NOMO-1 treated with DMSO at 0.1 percent for 48 hours (cell line): ENCODE measurements around the gene ZNF83.
A peak's percentile ranks its signal among the peaks of the same experiment; 100 is the strongest.
"Not testable (repeated sequence)": the region's sequence is repeated elsewhere in the genome, so short reads cannot be mapped to it uniquely, and the experiment has no call there.

Source experiments
- DNase-seq: peaks from one replicate; lab custom pipeline; 2025; ENCODE audit not compliant: unreplicated experiment; lab: John Stamatoyannopoulos, UW

The ZNF83 gene

GRCh38 chr19:52637718-52638585, at the start of gene ZNF83:
Gene ZNF83 (minus strand): TSS chr19:52638355.
- peak; percentile 78 for DNase-seq

GRCh38 chr19:52687684-52688083, 49.5 kb upstream of the ZNF83 start:
- DNase-seq: no peak

- DNase-seq: no peak
Measured at GRCh38 chr19:52685811-52686210, 47.7 kb upstream of the ZNF83 start.

- DNase-seq: not testable (repeated sequence)
Measured at GRCh38 chr19:52681216-52681615, 43.1 kb upstream of the ZNF83 start.

GRCh38 chr19:52679598-52679997, 41.4 kb upstream of the ZNF83 start:
- DNase-seq: no peak

GRCh38 chr19:52675239-52675638, 37.1 kb upstream of the ZNF83 start:
- DNase-seq: not testable (repeated sequence)

GRCh38 chr19:52673014-52673413, 34.9 kb upstream of the ZNF83 start:
- no peak for DNase-seq

- no peak for DNase-seq
Measured at GRCh38 chr19:52670046-52670445, 31.9 kb upstream of the ZNF83 start.

- no peak for DNase-seq
Measured at GRCh38 chr19:52669586-52669985, 31.4 kb upstream of the ZNF83 start.

GRCh38 chr19:52667972-52668371, 29.8 kb upstream of the ZNF83 start:
- no peak for DNase-seq

GRCh38 chr19:52666506-52666905, 28.4 kb upstream of the ZNF83 start:
- no peak for DNase-seq

GRCh38 chr19:52665529-52665928, 27.4 kb upstream of the ZNF83 start:
- DNase-seq: no peak

- DNase-seq: no peak
Measured at GRCh38 chr19:52665027-52665426, 26.9 kb upstream of the ZNF83 start.

GRCh38 chr19:52664461-52664860, 26.3 kb upstream of the ZNF83 start:
- no peak for DNase-seq

GRCh38 chr19:52662631-52663030, 24.5 kb upstream of the ZNF83 start:
- no peak for DNase-seq

GRCh38 chr19:52660981-52661380, 22.8 kb upstream of the ZNF83 start:
- DNase-seq: no peak

GRCh38 chr19:52659013-52659412, 20.9 kb upstream of the ZNF83 start:
- DNase-seq: no peak

- no peak for DNase-seq
Measured at GRCh38 chr19:52658595-52658994, 20.4 kb upstream of the ZNF83 start.

- no peak for DNase-seq
Measured at GRCh38 chr19:52653161-52653560, 15.0 kb upstream of the ZNF83 start.

GRCh38 chr19:52651956-52652355, 13.8 kb upstream of the ZNF83 start:
- DNase-seq: no peak

GRCh38 chr19:52648336-52649016, 10.3 kb upstream of the ZNF83 start:
- no peak for DNase-seq

- peak; percentile 90 for DNase-seq
Measured at GRCh38 chr19:52646571-52647217, 8.5 kb upstream of the ZNF83 start.
